Measurements from ENCODE around the gene C1RL.

The C1RL gene

DNA sequence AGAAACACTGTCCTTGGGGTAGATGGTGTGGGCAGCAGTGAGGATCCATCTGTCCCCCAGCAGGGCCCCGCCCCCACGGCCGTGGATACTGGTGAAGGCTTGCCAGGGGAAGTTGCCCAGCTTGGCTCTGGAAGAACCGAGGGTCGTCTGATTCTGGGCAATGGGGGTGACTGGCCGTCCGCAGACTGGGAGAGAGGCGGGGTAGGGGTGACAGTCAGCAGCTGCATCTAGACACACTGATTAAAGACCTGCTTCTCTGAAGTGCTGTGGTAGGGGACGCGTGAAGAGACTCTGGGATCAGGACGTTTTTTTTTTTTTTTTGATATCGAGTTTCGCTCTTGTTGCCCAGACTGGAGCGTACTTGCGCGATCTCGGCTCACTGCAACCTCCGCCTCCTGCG is 12.0 kb downstream of the C1RL start:
- Histone ChIP-seq H3K27me3 (ENCODE audit: insufficient read depth, poor library complexity, severe bottlenecking) (no peaks in the 10 kb centered on the region), H3K27ac (replicated peaks) (no peak overlapping the region), H3K4me3 (replicated peaks; ENCODE audit: insufficient read depth, low read length) (no peak overlapping the region)
- TF ChIP-seq, protein P1, sequence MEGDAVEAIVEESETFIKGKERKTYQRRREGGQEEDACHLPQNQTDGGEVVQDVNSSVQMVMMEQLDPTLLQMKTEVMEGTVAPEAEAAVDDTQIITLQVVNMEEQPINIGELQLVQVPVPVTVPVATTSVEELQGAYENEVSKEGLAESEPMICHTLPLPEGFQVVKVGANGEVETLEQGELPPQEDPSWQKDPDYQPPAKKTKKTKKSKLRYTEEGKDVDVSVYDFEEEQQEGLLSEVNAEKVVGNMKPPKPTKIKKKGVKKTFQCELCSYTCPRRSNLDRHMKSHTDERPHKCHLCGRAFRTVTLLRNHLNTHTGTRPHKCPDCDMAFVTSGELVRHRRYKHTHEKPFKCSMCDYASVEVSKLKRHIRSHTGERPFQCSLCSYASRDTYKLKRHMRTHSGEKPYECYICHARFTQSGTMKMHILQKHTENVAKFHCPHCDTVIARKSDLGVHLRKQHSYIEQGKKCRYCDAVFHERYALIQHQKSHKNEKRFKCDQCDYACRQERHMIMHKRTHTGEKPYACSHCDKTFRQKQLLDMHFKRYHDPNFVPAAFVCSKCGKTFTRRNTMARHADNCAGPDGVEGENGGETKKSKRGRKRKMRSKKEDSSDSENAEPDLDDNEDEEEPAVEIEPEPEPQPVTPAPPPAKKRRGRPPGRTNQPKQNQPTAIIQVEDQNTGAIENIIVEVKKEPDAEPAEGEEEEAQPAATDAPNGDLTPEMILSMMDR (IDR thresholded peaks at IDR 0.05; ENCODE audit: insufficient read depth, low read length): no peak
- TF ChIP-seq, protein P2, sequence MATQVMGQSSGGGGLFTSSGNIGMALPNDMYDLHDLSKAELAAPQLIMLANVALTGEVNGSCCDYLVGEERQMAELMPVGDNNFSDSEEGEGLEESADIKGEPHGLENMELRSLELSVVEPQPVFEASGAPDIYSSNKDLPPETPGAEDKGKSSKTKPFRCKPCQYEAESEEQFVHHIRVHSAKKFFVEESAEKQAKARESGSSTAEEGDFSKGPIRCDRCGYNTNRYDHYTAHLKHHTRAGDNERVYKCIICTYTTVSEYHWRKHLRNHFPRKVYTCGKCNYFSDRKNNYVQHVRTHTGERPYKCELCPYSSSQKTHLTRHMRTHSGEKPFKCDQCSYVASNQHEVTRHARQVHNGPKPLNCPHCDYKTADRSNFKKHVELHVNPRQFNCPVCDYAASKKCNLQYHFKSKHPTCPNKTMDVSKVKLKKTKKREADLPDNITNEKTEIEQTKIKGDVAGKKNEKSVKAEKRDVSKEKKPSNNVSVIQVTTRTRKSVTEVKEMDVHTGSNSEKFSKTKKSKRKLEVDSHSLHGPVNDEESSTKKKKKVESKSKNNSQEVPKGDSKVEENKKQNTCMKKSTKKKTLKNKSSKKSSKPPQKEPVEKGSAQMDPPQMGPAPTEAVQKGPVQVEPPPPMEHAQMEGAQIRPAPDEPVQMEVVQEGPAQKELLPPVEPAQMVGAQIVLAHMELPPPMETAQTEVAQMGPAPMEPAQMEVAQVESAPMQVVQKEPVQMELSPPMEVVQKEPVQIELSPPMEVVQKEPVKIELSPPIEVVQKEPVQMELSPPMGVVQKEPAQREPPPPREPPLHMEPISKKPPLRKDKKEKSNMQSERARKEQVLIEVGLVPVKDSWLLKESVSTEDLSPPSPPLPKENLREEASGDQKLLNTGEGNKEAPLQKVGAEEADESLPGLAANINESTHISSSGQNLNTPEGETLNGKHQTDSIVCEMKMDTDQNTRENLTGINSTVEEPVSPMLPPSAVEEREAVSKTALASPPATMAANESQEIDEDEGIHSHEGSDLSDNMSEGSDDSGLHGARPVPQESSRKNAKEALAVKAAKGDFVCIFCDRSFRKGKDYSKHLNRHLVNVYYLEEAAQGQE (IDR thresholded peaks at IDR 0.05; ENCODE audit: insufficient replicate concordance, low read depth): no peak
- TF ChIP-seq GABPA (IDR thresholded peaks at IDR 0.05; ENCODE audit: low read depth) (no peak), SPI1 (IDR thresholded peaks at IDR 0.05; ENCODE audit: borderline replicate concordance, low read depth) (no peak), POLR2AphosphoS5 (IDR thresholded peaks at IDR 0.05; ENCODE audit: low read depth) (no peak)
- DNase-seq (ENCODE audit: low read depth in 1 of 2, low spot score in 1 of 2): no peak

DNA sequence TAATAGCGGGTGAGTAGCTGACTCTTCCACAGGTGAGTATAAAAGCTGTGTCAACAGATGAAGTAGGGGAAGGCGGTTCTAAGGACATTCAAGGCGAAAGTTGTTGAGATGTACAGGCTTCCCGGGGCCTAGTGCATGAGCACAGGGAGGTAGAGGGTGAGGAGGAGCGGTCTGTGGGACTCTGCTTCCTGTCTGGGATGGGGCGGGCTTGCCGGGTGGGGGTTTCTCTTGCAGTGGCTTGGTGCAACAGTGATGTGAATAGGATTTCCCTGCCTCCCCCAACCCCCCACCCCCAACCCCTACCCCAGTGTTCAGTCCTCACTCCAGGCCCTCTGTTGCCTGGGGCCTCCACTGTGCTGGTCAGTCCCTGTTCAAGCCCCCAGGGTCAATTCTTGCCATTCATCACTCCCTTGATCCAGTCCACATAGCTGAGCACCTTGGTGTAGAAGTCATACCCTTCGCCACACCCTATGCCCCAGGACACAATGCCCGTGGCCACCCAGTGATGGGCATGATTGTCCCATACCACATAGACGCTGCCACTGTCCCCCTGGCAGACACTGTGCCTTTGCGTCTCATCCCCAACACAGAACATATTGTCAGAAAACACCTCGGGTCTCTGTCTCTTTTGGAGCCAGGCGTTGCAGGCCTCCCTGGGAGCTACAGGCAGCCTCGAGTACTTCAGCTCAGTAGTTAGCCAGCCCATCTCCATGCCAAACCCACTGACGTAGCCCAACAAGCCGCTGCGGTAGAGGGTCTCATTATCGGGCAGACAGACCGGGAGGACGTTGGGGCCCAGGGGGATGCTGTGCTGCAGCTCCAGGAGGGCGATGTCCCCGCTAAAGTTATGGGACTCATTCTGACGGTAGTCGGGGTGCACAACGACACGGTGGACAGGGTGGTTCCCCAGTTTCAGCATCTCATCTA is 12.7 kb downstream of the C1RL start:
- H3K4me3 ChIP-seq (replicated peaks; ENCODE audit: insufficient read depth, low read length): no peak overlapping the region
- TF ChIP-seq, protein P1 (IDR thresholded peaks at IDR 0.05; ENCODE audit: insufficient read depth, low read length): no peak
- TF ChIP-seq, protein P2 (IDR thresholded peaks at IDR 0.05; ENCODE audit: insufficient replicate concordance, low read depth): no peak
- TF ChIP-seq POLR2AphosphoS5 (IDR thresholded peaks at IDR 0.05; ENCODE audit: low read depth) (no peak; the same call in 1 of the 2 replicates), SPI1 (IDR thresholded peaks at IDR 0.05; ENCODE audit: borderline replicate concordance, low read depth) (no peak), GABPA (IDR thresholded peaks at IDR 0.05; ENCODE audit: low read depth) (no peak)
- no peak for DNase-seq (ENCODE audit: low read depth in 1 of 2, low spot score in 1 of 2)
- H3K27me3 ChIP-seq (ENCODE audit: insufficient read depth, poor library complexity, severe bottlenecking): no peaks in the 10 kb centered on the region
- no peak overlapping the region for H3K27ac ChIP-seq (replicated peaks)

DNA sequence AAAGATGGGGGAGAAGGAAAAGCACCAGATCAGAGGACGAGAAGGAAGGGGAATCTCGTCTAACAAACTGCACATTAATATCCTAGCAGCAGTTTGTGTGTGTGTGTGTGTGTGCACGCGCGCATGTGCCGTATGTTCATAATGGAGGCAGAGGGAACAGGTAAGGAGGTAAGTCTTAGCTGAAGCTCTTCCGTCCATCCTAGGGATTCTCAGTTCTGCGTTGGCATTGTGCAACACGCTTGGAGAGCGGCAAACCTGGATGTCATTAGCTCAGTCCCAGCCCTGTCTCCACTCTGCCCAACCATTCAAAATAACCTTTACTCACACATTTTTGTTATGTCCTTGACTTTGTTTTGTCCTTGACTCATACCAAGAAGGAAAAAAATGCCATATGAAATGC is 15.1 kb downstream of the C1RL start:
- H3K4me3 ChIP-seq (replicated peaks; ENCODE audit: insufficient read depth, low read length): no peak overlapping the region
- TF ChIP-seq, protein P1 (IDR thresholded peaks at IDR 0.05; ENCODE audit: insufficient read depth, low read length): no peak
- TF ChIP-seq POLR2AphosphoS5 (IDR thresholded peaks at IDR 0.05; ENCODE audit: low read depth): no peak
- TF ChIP-seq, protein P2 (IDR thresholded peaks at IDR 0.05; ENCODE audit: insufficient replicate concordance, low read depth): no peak
- TF ChIP-seq SPI1 (IDR thresholded peaks at IDR 0.05; ENCODE audit: borderline replicate concordance, low read depth): no peak
- no peak for TF ChIP-seq GABPA (IDR thresholded peaks at IDR 0.05; ENCODE audit: low read depth)
- H3K27me3 ChIP-seq (ENCODE audit: insufficient read depth, poor library complexity, severe bottlenecking): no peaks in the 10 kb centered on the region
- DNase-seq (ENCODE audit: low read depth in 1 of 2, low spot score in 1 of 2): no peak
- H3K27ac ChIP-seq (replicated peaks): no peak overlapping the region

Measured in HL-60 (cell line).